IPS-18a (cell line): ENCODE results near the gene BHMT2.

ENCODE experiments used
- H3K27ac ChIP-seq: one replicate; pipeline ENCODE4 v1.5.1; 2013; ENCODE audit warnings: low read length
- H3K27me3 ChIP-seq: one replicate; pipeline ENCODE4 v1.6.1; 2013; ENCODE audit warnings: mild to moderate bottlenecking, low read length; ENCODE audit not compliant: control insufficient read depth, insufficient read depth
- H3K36me3 ChIP-seq: one replicate; pipeline ENCODE4 v1.6.1; 2013; ENCODE audit warnings: low read depth, low read length; ENCODE audit not compliant: control insufficient read depth
- H3K4me1 ChIP-seq: one replicate; pipeline ENCODE4 v1.6.1; 2013; ENCODE audit warnings: low read depth, low read length; ENCODE audit not compliant: control insufficient read depth
- H3K4me3 ChIP-seq: one replicate; pipeline ENCODE4 v1.5.1; 2013; ENCODE audit warnings: low read length
- H3K9ac ChIP-seq: one replicate; pipeline ENCODE4 v1.6.1; 2013; ENCODE audit warnings: mild to moderate bottlenecking, low read length, moderate library complexity
- H3K9me3 ChIP-seq: one replicate; pipeline ENCODE4 v1.6.1; 2013; ENCODE audit warnings: low read depth, low read length; ENCODE audit not compliant: control insufficient read depth

The BHMT2 gene

DNA sequence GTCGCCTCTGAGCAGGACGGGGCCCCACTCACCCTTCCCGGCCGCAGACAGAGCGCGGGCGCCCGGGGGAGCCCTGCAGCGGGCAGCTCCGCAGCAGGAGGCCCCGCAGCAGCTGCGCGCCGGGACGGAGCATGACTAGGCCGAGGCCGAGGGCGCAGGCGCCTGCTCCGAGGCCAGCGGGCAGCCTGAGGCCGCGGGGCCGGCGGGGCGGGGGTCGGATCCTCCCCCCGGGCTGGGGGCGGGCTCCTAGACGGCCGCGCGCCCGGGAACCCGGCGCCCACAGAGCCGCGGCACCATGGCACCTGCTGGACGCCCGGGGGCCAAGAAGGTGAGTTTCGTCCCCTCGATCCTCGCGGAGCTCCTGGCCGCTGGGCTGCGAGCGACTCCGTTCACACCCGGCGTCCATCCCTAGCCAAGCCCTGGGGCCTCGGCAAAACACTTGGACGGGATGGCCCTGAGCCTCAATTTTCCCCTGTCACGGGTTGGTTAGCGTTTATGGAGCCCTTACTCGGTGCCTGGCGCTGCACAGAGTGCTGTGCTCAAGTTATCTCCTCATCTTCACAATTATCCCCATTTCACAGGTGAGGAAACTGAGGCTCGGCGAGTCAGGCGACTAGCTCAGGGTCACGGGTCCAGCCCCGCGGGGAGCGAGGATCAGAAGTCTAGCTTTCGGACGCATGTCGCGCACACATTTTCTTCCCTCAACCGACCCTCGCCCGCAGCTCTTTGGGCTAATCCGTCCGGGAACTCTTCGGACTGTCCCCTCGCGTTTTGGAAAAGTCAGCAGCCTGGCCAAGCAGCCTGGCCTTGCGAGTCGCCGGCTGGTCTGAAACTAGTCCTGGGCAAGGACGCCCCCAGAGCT lies at the start of gene BHMT2, which contains the start of gene DMGDH:
Gene BHMT2 (plus strand): TSS at position 280 of the 862 bp plus-strand sequence. CDS start 16 bp downstream, at position 296.
Gene DMGDH (minus strand): TSS at position 187 of the 862 bp plus-strand sequence. CDS start 54 bp downstream, at position 133.
- Histone ChIP-seq H3K4me1 (no peaks in the 10 kb centered on the region), H3K9ac (no peak within 1 kb of the TSS)

DNA sequence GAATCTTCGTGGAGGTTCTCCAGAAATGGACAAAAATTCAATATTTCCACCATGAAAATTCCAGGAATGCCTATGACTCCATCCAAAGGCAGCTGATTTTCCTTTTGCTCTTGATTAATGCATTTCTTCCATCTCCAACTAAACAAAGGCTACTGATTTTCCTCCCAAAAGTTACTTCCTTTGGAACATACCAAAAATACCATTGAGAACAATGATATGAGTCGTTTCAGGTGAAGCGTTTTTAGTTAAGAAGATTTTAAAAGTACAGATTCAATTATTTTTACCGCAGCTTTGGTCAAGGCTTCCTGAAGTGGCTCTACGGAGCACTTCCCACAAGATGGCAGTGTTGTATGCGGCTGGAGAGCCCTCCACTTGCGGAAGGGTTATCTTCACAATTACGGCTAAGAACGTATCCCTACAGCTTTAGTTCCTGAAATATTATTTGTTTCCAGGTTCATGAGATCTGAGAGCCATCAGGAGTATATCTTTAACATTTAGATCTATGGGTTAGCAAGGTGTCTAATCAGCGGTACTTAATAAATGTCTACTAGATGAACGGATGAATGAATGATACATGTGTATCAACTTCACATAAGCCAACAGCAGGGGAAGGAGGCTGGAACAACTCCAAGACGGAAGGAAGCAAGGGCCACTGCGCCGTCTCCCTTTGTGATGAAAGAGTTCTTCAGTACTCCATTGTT lies 48.6 kb upstream of the BHMT2 start:
- Histone ChIP-seq H3K4me3 (peak overlapping the region; percentile 23), H3K9ac (no peak overlapping the region), H3K9me3 (no peaks in the 10 kb centered on the region), H3K27ac (no peak overlapping the region), H3K27me3 (no peaks in the 10 kb centered on the region), H3K36me3 (no peaks in the 10 kb centered on the region), H3K4me1 (peaks cover 14% of the 10 kb centered on the region)

More for the DNA sequence above, at the start of gene BHMT2, which contains the start of gene DMGDH:
- Histone ChIP-seq H3K36me3 (no peaks in the 10 kb centered on the region), H3K27ac (no peak within 1 kb of the TSS), H3K27me3 (no peaks in the 10 kb centered on the region), H3K4me3 (no peak within 1 kb of the TSS), H3K9me3 (no peaks in the 10 kb centered on the region)

- no peak overlapping the region for H3K27ac ChIP-seq
- H3K27me3 ChIP-seq = no peaks in the 10 kb centered on the region
- no peak overlapping the region for H3K4me3 ChIP-seq
- H3K36me3 ChIP-seq = no peaks in the 10 kb centered on the region
- no peak overlapping the region for H3K9ac ChIP-seq
- H3K9me3 ChIP-seq = no peaks in the 10 kb centered on the region
- peaks cover 14% of the 10 kb centered on the region for H3K4me1 ChIP-seq
Measured at GRCh38 chr5:79021753-79022152, 47.8 kb upstream of the BHMT2 start.

- Histone ChIP-seq H3K9me3 (no peaks in the 10 kb centered on the region), H3K27ac (no peak overlapping the region), H3K4me1 (peaks cover 14% of the 10 kb centered on the region), H3K4me3 (no peak overlapping the region), H3K9ac (no peak overlapping the region), H3K27me3 (no peaks in the 10 kb centered on the region), H3K36me3 (no peaks in the 10 kb centered on the region)
Measured at GRCh38 chr5:79022771-79023170, 46.8 kb upstream of the BHMT2 start.

- Histone ChIP-seq H3K4me1 (peaks cover 14% of the 10 kb centered on the region), H3K9ac (no peak overlapping the region), H3K4me3 (no peak overlapping the region), H3K27me3 (no peaks in the 10 kb centered on the region), H3K9me3 (no peaks in the 10 kb centered on the region), H3K36me3 (no peaks in the 10 kb centered on the region), H3K27ac (no peak overlapping the region)
Measured at GRCh38 chr5:79023348-79023747, 46.2 kb upstream of the BHMT2 start.

DNA sequence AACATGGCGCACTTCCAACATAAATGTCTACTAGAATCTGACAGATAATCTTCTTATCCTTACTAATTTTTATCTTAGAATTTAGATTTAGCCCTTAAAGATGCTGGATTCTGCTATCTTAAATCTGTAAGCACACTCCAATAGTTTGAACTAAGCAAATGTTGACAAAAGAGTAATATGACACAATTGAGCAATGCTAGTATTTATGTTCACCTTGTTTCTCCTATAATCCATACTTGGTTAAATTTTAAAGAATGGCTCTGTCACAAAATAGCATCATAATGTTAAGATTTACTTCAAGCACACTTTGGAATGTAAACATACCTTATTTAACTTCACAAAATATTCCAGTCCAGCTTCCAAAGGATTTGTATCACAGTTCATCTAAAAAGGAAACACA lies 45.6 kb upstream of the BHMT2 start:
- Histone ChIP-seq H3K4me3 (no peak overlapping the region), H3K4me1 (peaks cover 14% of the 10 kb centered on the region), H3K9ac (no peak overlapping the region), H3K9me3 (no peaks in the 10 kb centered on the region), H3K27me3 (no peaks in the 10 kb centered on the region), H3K36me3 (no peaks in the 10 kb centered on the region), H3K27ac (no peak overlapping the region)

DNA sequence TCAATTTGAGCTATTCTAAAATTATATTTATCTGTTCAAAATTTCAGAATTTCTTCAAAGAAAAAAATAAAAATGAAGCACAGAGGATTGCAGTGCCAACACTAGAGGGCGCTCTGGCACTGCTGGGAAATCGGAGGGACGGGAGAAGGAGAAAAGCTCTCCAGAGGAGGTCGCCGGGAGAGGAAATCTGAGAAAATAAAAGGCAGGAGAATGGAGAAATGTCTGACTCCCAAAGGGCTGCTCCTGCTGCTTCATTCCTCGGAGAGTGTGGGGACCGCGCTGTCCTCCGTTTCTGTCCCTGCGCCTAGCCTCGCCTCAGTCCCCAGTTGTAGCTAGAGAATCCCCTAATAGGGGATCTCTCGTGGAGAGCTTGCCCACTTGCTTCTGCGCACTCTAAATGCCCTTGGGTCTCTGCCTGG lies 44.5 kb upstream of the BHMT2 start:
- Histone ChIP-seq H3K4me3 (peak overlapping the region; percentile 38), H3K36me3 (no peaks in the 10 kb centered on the region), H3K27me3 (no peaks in the 10 kb centered on the region), H3K27ac (no peak overlapping the region), H3K9ac (no peak overlapping the region), H3K4me1 (peaks cover 14% of the 10 kb centered on the region), H3K9me3 (no peaks in the 10 kb centered on the region)

DNA sequence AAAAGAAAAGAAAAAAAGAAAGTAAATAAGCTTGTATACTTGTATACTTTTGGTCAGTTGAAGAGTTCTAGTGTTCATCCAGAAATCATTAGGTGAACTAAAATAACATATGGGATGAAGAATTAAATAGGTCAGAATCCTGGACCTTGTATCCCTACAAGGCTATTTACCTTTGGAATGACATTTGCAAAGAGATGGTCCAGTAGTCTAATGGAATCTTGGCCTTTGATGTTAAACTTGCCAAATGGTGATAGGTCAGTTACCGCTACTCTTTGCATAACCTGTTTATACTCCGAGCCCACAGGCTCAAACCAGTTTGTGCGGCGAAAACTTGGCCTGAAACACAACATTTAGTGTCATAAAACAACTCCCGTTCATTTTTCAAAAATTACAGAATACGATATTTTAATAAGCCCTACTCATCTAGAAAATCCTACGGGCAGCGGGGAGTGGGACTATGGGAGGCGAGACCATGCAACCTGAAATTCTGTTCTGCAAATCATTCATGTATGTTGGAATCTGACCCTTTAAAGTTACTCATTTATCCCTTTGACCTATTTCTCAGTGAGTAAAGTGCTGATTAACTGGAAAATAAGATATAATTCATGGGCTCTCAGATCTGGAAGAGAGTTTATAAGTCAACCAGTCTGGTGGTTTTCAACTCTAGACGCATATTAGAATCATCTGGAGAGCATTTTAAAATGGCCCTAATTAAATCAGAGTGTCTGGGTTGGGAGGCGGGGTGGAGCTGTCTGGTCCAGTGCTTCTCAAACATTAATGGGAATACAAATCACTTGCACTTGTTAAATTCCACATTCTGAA lies 38.7 kb upstream of the BHMT2 start:
- no peaks in the 10 kb centered on the region for H3K4me1 ChIP-seq
- H3K9ac ChIP-seq = no peak overlapping the region
- H3K36me3 ChIP-seq = no peaks in the 10 kb centered on the region
- H3K4me3 ChIP-seq = no peak overlapping the region
- H3K27me3 ChIP-seq = no peaks in the 10 kb centered on the region
- no peak overlapping the region for H3K27ac ChIP-seq
- H3K9me3 ChIP-seq = no peaks in the 10 kb centered on the region

- no peaks in the 10 kb centered on the region for H3K27me3 ChIP-seq
Measured at GRCh38 chr5:79031485-79031867, 38.1 kb upstream of the BHMT2 start.

DNA sequence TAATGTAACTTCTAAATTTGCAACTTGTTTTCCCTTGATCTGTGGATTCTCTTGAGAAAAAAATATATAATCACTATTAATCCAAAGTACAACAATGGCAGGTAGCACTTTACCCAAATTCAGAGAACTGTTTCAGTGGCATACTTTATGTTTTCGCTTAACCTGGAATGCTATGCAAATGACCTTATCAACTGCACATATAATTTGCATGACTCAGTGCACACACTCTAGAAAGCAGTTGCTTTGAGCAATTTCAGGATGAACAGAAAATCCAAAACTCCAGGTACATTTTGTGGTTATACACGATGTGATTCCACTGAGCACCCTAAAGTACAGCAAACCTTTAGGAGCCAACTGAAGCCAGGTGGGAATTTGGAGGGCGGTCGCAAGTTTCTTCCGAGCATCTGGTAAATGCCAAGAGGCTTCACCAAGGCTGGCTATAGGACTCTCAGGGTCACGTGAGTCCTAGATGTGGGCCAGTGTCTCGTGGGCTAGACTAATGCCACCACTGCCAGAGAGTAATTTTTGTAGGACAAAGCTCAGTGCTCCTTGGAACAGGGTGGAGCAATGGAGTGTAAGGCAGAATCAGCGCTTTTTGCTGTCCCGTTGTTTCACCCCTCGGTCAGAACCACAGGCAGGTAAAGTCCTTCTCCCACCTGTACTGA lies 37.4 kb upstream of the BHMT2 start:
- Histone ChIP-seq H3K27me3 (no peaks in the 10 kb centered on the region), H3K9me3 (no peaks in the 10 kb centered on the region), H3K4me1 (no peaks in the 10 kb centered on the region), H3K4me3 (no peak overlapping the region), H3K9ac (no peak overlapping the region), H3K36me3 (no peaks in the 10 kb centered on the region), H3K27ac (no peak overlapping the region)

More at GRCh38 chr5:79031485-79031867, 38.1 kb upstream of the BHMT2 start:
- Histone ChIP-seq H3K27ac (no peak overlapping the region), H3K4me1 (no peaks in the 10 kb centered on the region), H3K36me3 (no peaks in the 10 kb centered on the region), H3K9ac (no peak overlapping the region), H3K4me3 (no peak overlapping the region), H3K9me3 (no peaks in the 10 kb centered on the region)

DNA sequence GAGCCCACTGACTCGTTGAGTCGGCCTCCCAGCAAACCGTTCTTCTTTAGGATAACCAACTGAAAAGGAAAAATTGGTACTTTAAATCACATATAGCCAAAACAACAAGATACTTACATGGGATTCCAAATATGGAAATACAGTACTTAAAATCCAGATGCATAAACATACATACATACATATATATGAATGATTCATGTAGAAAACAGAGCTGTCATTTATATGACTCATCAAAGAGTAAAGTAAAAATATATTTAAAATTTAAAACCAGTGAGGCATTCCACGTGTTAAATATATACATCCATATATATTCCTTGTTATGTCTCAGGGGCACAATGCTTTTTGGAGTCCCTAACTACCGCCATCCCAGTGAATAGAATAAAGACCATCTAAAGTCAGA lies 36.8 kb upstream of the BHMT2 start:
- no peaks in the 10 kb centered on the region for H3K9me3 ChIP-seq
- H3K27ac ChIP-seq = no peak overlapping the region
- no peak overlapping the region for H3K9ac ChIP-seq
- no peaks in the 10 kb centered on the region for H3K36me3 ChIP-seq
- H3K4me1 ChIP-seq = no peaks in the 10 kb centered on the region
- H3K4me3 ChIP-seq = no peak overlapping the region
- H3K27me3 ChIP-seq = no peaks in the 10 kb centered on the region
